HS-5 (cell line): Measurements from ENCODE around the gene PIK3CD.
A peak's percentile ranks its signal among the peaks of the same experiment; 100 is the strongest.
"Not testable (repeated sequence)": the region's sequence is repeated elsewhere in the genome, so short reads cannot be mapped to it uniquely, and the experiment has no call there.

Experiments
- DNase-seq: peaks from one replicate; pipeline ENCODE4 v3.0.0-alpha.2; 2012; ENCODE audit warnings: low read depth

The PIK3CD gene

GRCh38 chr1:9654834-9655723 is 3.5 kb downstream of the PIK3CD start:
- no peak for DNase-seq

GRCh38 chr1:9655836-9656235 is 4.3 kb downstream of the PIK3CD start:
- DNase-seq: no peak

- DNase-seq: no peak
Observed at GRCh38 chr1:9657521-9658032, 6.0 kb downstream of the PIK3CD start.

- no peak for DNase-seq
Observed at GRCh38 chr1:9658199-9658598, 6.7 kb downstream of the PIK3CD start.

- DNase-seq: peak; percentile 53
Observed at GRCh38 chr1:9659328-9659727, 7.8 kb downstream of the PIK3CD start.

- DNase-seq: no peak
Observed at GRCh38 chr1:9663257-9663656, 11.7 kb downstream of the PIK3CD start.

- DNase-seq: no peak
Observed at GRCh38 chr1:9665193-9665592, 13.7 kb downstream of the PIK3CD start.

GRCh38 chr1:9668080-9668479 is 16.5 kb downstream of the PIK3CD start:
- no peak for DNase-seq

GRCh38 chr1:9670085-9670484 is 18.6 kb downstream of the PIK3CD start:
- no peak for DNase-seq

- DNase-seq: peak; percentile 64
Observed at GRCh38 chr1:9671377-9672140, 20.0 kb downstream of the PIK3CD start.

- DNase-seq: no peak
Observed at GRCh38 chr1:9672444-9672843, 20.9 kb downstream of the PIK3CD start.

- no peak for DNase-seq
Observed at GRCh38 chr1:9675393-9675792, 23.9 kb downstream of the PIK3CD start.

- DNase-seq: not testable (repeated sequence)
Observed at GRCh38 chr1:9676128-9676527, 24.6 kb downstream of the PIK3CD start.

- DNase-seq: no peak
Observed at GRCh38 chr1:9676815-9677393, 25.4 kb downstream of the PIK3CD start.

GRCh38 chr1:9680091-9680490 is 28.6 kb downstream of the PIK3CD start:
- DNase-seq: no peak

- DNase-seq: no peak
Observed at GRCh38 chr1:9680828-9681227, 29.3 kb downstream of the PIK3CD start.

- no peak for DNase-seq
Observed at GRCh38 chr1:9684801-9685200, 33.3 kb downstream of the PIK3CD start.

GRCh38 chr1:9687120-9687873 is 35.8 kb downstream of the PIK3CD start:
- DNase-seq: no peak

- no peak for DNase-seq
Observed at GRCh38 chr1:9687874-9688582, 36.5 kb downstream of the PIK3CD start.

GRCh38 chr1:9688599-9688998 is 37.1 kb downstream of the PIK3CD start:
- DNase-seq: no peak

- no peak for DNase-seq
Observed at GRCh38 chr1:9689011-9689706, 37.6 kb downstream of the PIK3CD start.
